Mesendoderm (in vitro differentiated cells): Measurements from ENCODE around the gene DTNB.

Experiments used
- DNase-seq: peaks from one replicate; pipeline ENCODE4 v3.0.0; 2013
- H2AK5ac ChIP-seq: 2 replicates; pipeline ENCODE4 v1.6.1; 2013; ENCODE audit warnings: low read length, inconsistent platforms
- H2BK120ac ChIP-seq: 2 replicates; pipeline ENCODE4 v1.6.1; 2013; ENCODE audit warnings: low read depth, mild to moderate bottlenecking, low read length, moderate library complexity, mixed read lengths
- H2BK15ac ChIP-seq: replicated peaks from 2 replicates; pipeline ENCODE4 v1.6.1; 2013; ENCODE audit warnings: low read depth, mild to moderate bottlenecking, moderate library complexity
- H2BK5ac ChIP-seq: 2 replicates; pipeline ENCODE4 v1.6.1; 2013; ENCODE audit warnings: low read length, inconsistent platforms
- H3K18ac ChIP-seq: 2 replicates; pipeline ENCODE4 v1.6.1; 2013; ENCODE audit warnings: mild to moderate bottlenecking, low read length, mixed read lengths
- H3K23ac ChIP-seq: one replicate; pipeline ENCODE4 v1.6.1; 2013; ENCODE audit warnings: low read length
- H3K27ac ChIP-seq: 2 replicates; pipeline ENCODE4 v1.5.1; 2013; ENCODE audit warnings: low read depth, mild to moderate bottlenecking, inconsistent platforms, low read length, moderate library complexity
- H3K27me3 ChIP-seq: 2 replicates; pipeline ENCODE4 v1.6.1; 2013; ENCODE audit warnings: low read length, control low read depth, mild to moderate bottlenecking, inconsistent platforms; ENCODE audit not compliant: insufficient read depth, poor library complexity
- H3K36me3 ChIP-seq: 2 replicates; pipeline ENCODE4 v1.6.1; 2013; ENCODE audit warnings: low read length, inconsistent platforms; ENCODE audit not compliant: control insufficient read depth, insufficient read depth
- H3K4ac ChIP-seq: one replicate; pipeline ENCODE4 v1.6.1; 2013; ENCODE audit warnings: low read depth, mild to moderate bottlenecking, low read length, moderate library complexity
- H3K4me1 ChIP-seq: 2 replicates; pipeline ENCODE4 v1.6.1; 2013; ENCODE audit warnings: low read depth, low read length, inconsistent platforms; ENCODE audit not compliant: control insufficient read depth
- H3K4me2 ChIP-seq: 2 replicates; pipeline ENCODE4 v1.6.1; 2013; ENCODE audit warnings: low read length
- H3K4me3 ChIP-seq: 2 replicates; pipeline ENCODE4 v1.5.1; 2013; ENCODE audit warnings: mild to moderate bottlenecking, low read length
- H3K56ac ChIP-seq: one replicate; pipeline ENCODE4 v1.6.1; 2013; ENCODE audit warnings: low read length
- H3K79me1 ChIP-seq: 2 replicates; pipeline ENCODE4 v1.6.1; 2013; ENCODE audit warnings: low read length, inconsistent platforms
- H3K79me2 ChIP-seq: 2 replicates; pipeline ENCODE4 v1.6.1; 2013; ENCODE audit warnings: mild to moderate bottlenecking, low read length; ENCODE audit not compliant: control insufficient read depth, insufficient read depth
- H3K9ac ChIP-seq: 2 replicates; pipeline ENCODE4 v1.6.1; 2013; ENCODE audit warnings: low read length, inconsistent platforms
- H4K5ac ChIP-seq: one replicate; pipeline ENCODE4 v1.6.1; 2013; ENCODE audit warnings: low read length
- H4K8ac ChIP-seq: one replicate; pipeline ENCODE4 v1.6.1; 2013; ENCODE audit warnings: low read depth, mild to moderate bottlenecking, control low read depth, low read length, moderate library complexity
- WGBS: extraction: QIAGEN DNeasy Blood & Tissue Kit; methylation state at CpG from one replicate; pipeline ENCODE4 v1.1.7; 2013; ENCODE audit warnings: low lambda C conversion rate, missing lambda C conversion rate; ENCODE audit not compliant: insufficient coverage; ENCODE audit errors: extremely low coverage; 5-methylcytosine and 5-hydroxymethylcytosine counted together

Gene DTNB

GRCh38 chr2:25398534-25398933, 274.8 kb downstream of the DTNB start:
- no peak overlapping the region for H3K9ac ChIP-seq
- H3K56ac ChIP-seq, result no peak overlapping the region
- no peak overlapping the region for H4K8ac ChIP-seq
- H2BK15ac ChIP-seq, result no peak overlapping the region
- H3K4me2 ChIP-seq, result no peak overlapping the region
- H3K18ac ChIP-seq, result no peak overlapping the region
- H2AK5ac ChIP-seq, result no peak overlapping the region
- no peak overlapping the region for H2BK120ac ChIP-seq
- no peak overlapping the region for H3K4me3 ChIP-seq
- DNase-seq, result no peak
- no peak overlapping the region for H4K5ac ChIP-seq
- no peaks in the 10 kb centered on the region for H3K27me3 ChIP-seq
- no peaks in the 10 kb centered on the region for H3K4me1 ChIP-seq
- H3K4ac ChIP-seq, result no peak overlapping the region
- no CpG with 5 or more reads among the region's 4 CpGs for WGBS
- H3K23ac ChIP-seq, result no peak overlapping the region
- H3K79me2 ChIP-seq, result no peaks in the 10 kb centered on the region
- no peak overlapping the region for H3K27ac ChIP-seq
- H2BK5ac ChIP-seq, result no peak overlapping the region
- no peaks in the 10 kb centered on the region for H3K79me1 ChIP-seq
- H3K36me3 ChIP-seq, result no peaks in the 10 kb centered on the region

- Histone ChIP-seq H2AK5ac (no peak overlapping the region), H3K4me2 (no peak overlapping the region), H3K4me3 (no peak overlapping the region), H4K8ac (no peak overlapping the region), H3K18ac (no peak overlapping the region), H3K9ac (no peak overlapping the region), H3K79me2 (no peaks in the 10 kb centered on the region), H4K5ac (no peak overlapping the region), H3K4me1 (no peaks in the 10 kb centered on the region), H3K27ac (no peak overlapping the region), H2BK5ac (no peak overlapping the region), H3K79me1 (no peaks in the 10 kb centered on the region), H3K27me3 (no peaks in the 10 kb centered on the region), H2BK120ac (no peak overlapping the region), H3K23ac (no peak overlapping the region), H2BK15ac (no peak overlapping the region), H3K4ac (no peak overlapping the region), H3K36me3 (no peaks in the 10 kb centered on the region), H3K56ac (no peak overlapping the region)
- no peak for DNase-seq
- no CpG with 5 or more reads among the region's 4 CpGs for WGBS
Measured at GRCh38 chr2:25397777-25398176, 275.6 kb downstream of the DTNB start.

GRCh38 chr2:25389161-25389560, 284.2 kb downstream of the DTNB start:
- H3K79me1 ChIP-seq, result no peaks in the 10 kb centered on the region
- no peak overlapping the region for H3K9ac ChIP-seq
- H3K56ac ChIP-seq, result no peak overlapping the region
- no CpG with 5 or more reads among the region's 9 CpGs for WGBS
- H4K5ac ChIP-seq, result no peak overlapping the region
- no peak overlapping the region for H4K8ac ChIP-seq
- H3K36me3 ChIP-seq, result no peaks in the 10 kb centered on the region
- H3K4me1 ChIP-seq, result peaks cover 4% of the 10 kb centered on the region
- no peak overlapping the region for H3K27ac ChIP-seq
- no peak overlapping the region for H3K23ac ChIP-seq
- DNase-seq, result no peak
- no peak overlapping the region for H3K4me3 ChIP-seq
- H3K27me3 ChIP-seq, result no peaks in the 10 kb centered on the region
- no peak overlapping the region for H2BK5ac ChIP-seq
- no peak overlapping the region for H2BK15ac ChIP-seq
- no peak overlapping the region for H3K18ac ChIP-seq
- H2BK120ac ChIP-seq, result no peak overlapping the region
- H3K79me2 ChIP-seq, result no peaks in the 10 kb centered on the region
- no peak overlapping the region for H2AK5ac ChIP-seq
- H3K4me2 ChIP-seq, result no peak overlapping the region
- no peak overlapping the region for H3K4ac ChIP-seq

GRCh38 chr2:25388491-25388890, 284.9 kb downstream of the DTNB start:
- DNase-seq, result no peak
- H3K4me2 ChIP-seq, result no peak overlapping the region

GRCh38 chr2:25387876-25388449, 285.4 kb downstream of the DTNB start:
- H3K27ac ChIP-seq, result no peak overlapping the region
- no peak overlapping the region for H2BK15ac ChIP-seq
- no peak overlapping the region for H3K4me3 ChIP-seq
- H3K56ac ChIP-seq, result no peak overlapping the region
- H3K36me3 ChIP-seq, result no peaks in the 10 kb centered on the region
- no CpG with 5 or more reads among the region's 17 CpGs for WGBS
- no peak overlapping the region for H3K4me2 ChIP-seq
- H3K23ac ChIP-seq, result no peak overlapping the region
- DNase-seq, result no peak
- H4K8ac ChIP-seq, result no peak overlapping the region
- H3K4me1 ChIP-seq, result peaks cover 4% of the 10 kb centered on the region
- no peaks in the 10 kb centered on the region for H3K27me3 ChIP-seq
- H3K4ac ChIP-seq, result no peak overlapping the region
- H4K5ac ChIP-seq, result no peak overlapping the region
- no peaks in the 10 kb centered on the region for H3K79me1 ChIP-seq
- H3K9ac ChIP-seq, result no peak overlapping the region
- H2BK120ac ChIP-seq, result no peak overlapping the region
- no peak overlapping the region for H3K18ac ChIP-seq
- no peaks in the 10 kb centered on the region for H3K79me2 ChIP-seq
- no peak overlapping the region for H2AK5ac ChIP-seq
- no peak overlapping the region for H2BK5ac ChIP-seq

More at GRCh38 chr2:25388491-25388890, 284.9 kb downstream of the DTNB start:
- H4K8ac ChIP-seq, result no peak overlapping the region
- no peak overlapping the region for H3K18ac ChIP-seq
- H2BK120ac ChIP-seq, result no peak overlapping the region
- H3K56ac ChIP-seq, result no peak overlapping the region
- no peak overlapping the region for H2BK15ac ChIP-seq
- H2BK5ac ChIP-seq, result no peak overlapping the region
- no peaks in the 10 kb centered on the region for H3K79me2 ChIP-seq
- no peak overlapping the region for H3K9ac ChIP-seq
- no peak overlapping the region for H2AK5ac ChIP-seq
- no peaks in the 10 kb centered on the region for H3K27me3 ChIP-seq
- no peaks in the 10 kb centered on the region for H3K79me1 ChIP-seq
- no peaks in the 10 kb centered on the region for H3K36me3 ChIP-seq
- no peak overlapping the region for H3K27ac ChIP-seq
- no CpG with 5 or more reads among the region's 6 CpGs for WGBS
- H4K5ac ChIP-seq, result no peak overlapping the region
- H3K4me3 ChIP-seq, result no peak overlapping the region
- H3K4ac ChIP-seq, result no peak overlapping the region
- peaks cover 4% of the 10 kb centered on the region for H3K4me1 ChIP-seq
- H3K23ac ChIP-seq, result no peak overlapping the region
